Fibroblast of lung (primary cell): ENCODE results near the gene GABRD. TPM values are rescaled to one million over a fixed set of nuclear protein-coding genes. Genes with fewer than 3 reads are reported as not detected.
A peak's percentile ranks its signal among the peaks of the same experiment; 100 is the strongest.

Experiments used
- DNase-seq, 2 donors: peaks; one replicate each; pipeline versions ENCODE4 v3.0.0 to v3.0.0-alpha.2; 2010; ENCODE audit warnings: low read depth in 2 of 2
- H2AFZ ChIP-seq: 2 replicates; pipeline ENCODE4 v1.5.1; 2012; ENCODE audit warnings: low read length, control low read depth, inconsistent platforms
- H3K27ac ChIP-seq: 2 replicates; pipeline ENCODE4 v1.5.1; 2011; ENCODE audit warnings: low read length, control low read depth; ENCODE audit not compliant: insufficient read depth
- H3K27me3 ChIP-seq: 2 replicates; pipeline ENCODE4 v1.5.1; 2011; ENCODE audit warnings: mild to moderate bottlenecking, low read length; ENCODE audit not compliant: control insufficient read depth, insufficient read depth
- H3K36me3 ChIP-seq: 2 replicates; pipeline ENCODE4 v1.5.1; 2011; ENCODE audit warnings: low read length; ENCODE audit not compliant: control insufficient read depth, insufficient read depth
- H3K4me1 ChIP-seq: 2 replicates; pipeline ENCODE4 v1.5.1; 2011; ENCODE audit warnings: low read length; ENCODE audit not compliant: control insufficient read depth, insufficient read depth; ENCODE audit errors: extremely low read depth
- H3K4me2 ChIP-seq: 2 replicates; pipeline ENCODE4 v1.5.1; 2011; ENCODE audit warnings: low read length, control low read depth; ENCODE audit not compliant: insufficient read depth; ENCODE audit errors: extremely low read depth
- H3K4me3 ChIP-seq, 4 experiments: fragments of 200-600 bp in 1 of 4; sonication (generic) in 1 of 4; replicated peaks in 1 of 4; 2 replicates each; pipeline ENCODE4 v1.5.1; 2011 to 2016; ENCODE audit warnings: low read length in 4 of 4, low read depth in 3 of 4, mild to moderate bottlenecking in 3 of 4, control low read depth in 2 of 4, inconsistent platforms in 1 of 4, mixed read lengths in 1 of 4; ENCODE audit not compliant: insufficient read depth in 1 of 4; ENCODE audit errors: control extremely low read depth in 1 of 4
- H3K79me2 ChIP-seq: 2 replicates; pipeline ENCODE4 v1.5.1; 2012; ENCODE audit warnings: mild to moderate bottlenecking, low read length, inconsistent platforms; ENCODE audit not compliant: control insufficient read depth, insufficient read depth
- H3K9ac ChIP-seq: 2 replicates; pipeline ENCODE4 v1.5.1; 2011; ENCODE audit warnings: mild to moderate bottlenecking, low read length, control low read depth; ENCODE audit not compliant: insufficient read depth
- H3K9me3 ChIP-seq: 2 replicates; pipeline ENCODE4 v1.5.1; 2012; ENCODE audit warnings: low read depth, low read length; ENCODE audit not compliant: control insufficient read depth, insufficient read depth
- H4K20me1 ChIP-seq: 2 replicates; pipeline ENCODE4 v1.5.1; 2011; ENCODE audit warnings: low read length; ENCODE audit not compliant: control insufficient read depth, insufficient read depth; ENCODE audit errors: extremely low read depth
- CTCF ChIP-seq, 2 donors: IDR thresholded peaks in 1 of 2; conservative IDR thresholded peaks in 1 of 2; 1 replicate in 1 of 2; 2 replicates in 1 of 2; pipeline ENCODE4 v1.5.1; 2011 to 2012; ENCODE audit warnings: low read length in 2 of 2, control low read depth in 1 of 2, inconsistent platforms in 1 of 2, low read depth in 1 of 2, mild to moderate bottlenecking in 1 of 2
- EZH2 ChIP-seq: IDR thresholded peaks from 2 replicates; pipeline ENCODE4 v1.5.1; 2012; ENCODE audit warnings: low read length, control low read depth, mild to moderate bottlenecking; ENCODE audit errors: missing control alignments
- polyA plus RNA-seq, 2 donors: library from polyadenylated mRNA; depleted of rRNA in 1 of 2; stranded (reverse) in 1 of 2; unstranded in 1 of 2; fragments of >200 nt; gene quantifications; 2 replicates each; pipeline ENCODE4 v1.2.1, GENCODE V29; 2011 to 2012; ENCODE audit warnings: missing spikeins in 1 of 2
- total RNA-seq: library from RNA; depleted of rRNA; stranded (reverse); fragments of >200 nt; gene quantifications from 2 replicates; pipeline ENCODE4 v1.2.1, GENCODE V29; 2014

Gene GABRD
- total and polyA plus RNA-seq, 2 donors (not counting 1 experiment from before 2014, with no cell fraction given), result not detected

- Histone ChIP-seq H3K27ac (no peak overlapping the region), H2AFZ (no peak overlapping the region), H4K20me1 (no peaks in the 10 kb centered on the region), H3K4me1 (no peaks in the 10 kb centered on the region), H3K4me2 (no peak overlapping the region), H3K9ac (no peak overlapping the region), H3K9me3 (no peaks in the 10 kb centered on the region), H3K4me3 (no peak overlapping the region), H3K79me2 (no peaks in the 10 kb centered on the region), H3K27me3 (peaks cover 23% of the 10 kb centered on the region), H3K36me3 (no peaks in the 10 kb centered on the region)
- TF ChIP-seq CTCF (conservative IDR thresholded peaks at IDR 0.05 in 1 of 2, IDR thresholded peaks at IDR 0.05 in 1 of 2; ENCODE audit: low read depth in 1 of 2, low read length in 2 of 2) (no peak), EZH2 (no peak)
- no peak for DNase-seq
Observed at GRCh38 chr1:2046953-2047748, 28.0 kb downstream of the GABRD start.

- no peak overlapping the region for H3K27ac ChIP-seq
- no peaks in the 10 kb centered on the region for H3K79me2 ChIP-seq
- H3K9ac ChIP-seq, result no peak overlapping the region
- H2AFZ ChIP-seq, result no peak overlapping the region
- peaks cover 27% of the 10 kb centered on the region for H3K27me3 ChIP-seq
- DNase-seq, result no peak
- H3K36me3 ChIP-seq, result no peaks in the 10 kb centered on the region
- H3K4me1 ChIP-seq, result no peaks in the 10 kb centered on the region
- H3K4me3 ChIP-seq, result no peak overlapping the region
- H3K4me2 ChIP-seq, result no peak overlapping the region
- no peaks in the 10 kb centered on the region for H3K9me3 ChIP-seq
- H4K20me1 ChIP-seq, result no peaks in the 10 kb centered on the region
- TF ChIP-seq CTCF (conservative IDR thresholded peaks at IDR 0.05 in 1 of 2, IDR thresholded peaks at IDR 0.05 in 1 of 2; ENCODE audit: low read depth in 1 of 2, low read length in 2 of 2) (no peak), EZH2 (no peak)
Observed at GRCh38 chr1:2047749-2048729, 28.9 kb downstream of the GABRD start.

GRCh38 chr1:2049225-2049717 is 30.1 kb downstream of the GABRD start:
- no peak for DNase-seq
- Histone ChIP-seq H2AFZ (no peak overlapping the region), H3K4me2 (no peak overlapping the region), H3K4me3 (no peak overlapping the region), H4K20me1 (no peaks in the 10 kb centered on the region), H3K9me3 (no peaks in the 10 kb centered on the region), H3K36me3 (no peaks in the 10 kb centered on the region), H3K79me2 (no peaks in the 10 kb centered on the region), H3K9ac (no peak overlapping the region), H3K27me3 (peaks cover 27% of the 10 kb centered on the region), H3K4me1 (no peaks in the 10 kb centered on the region), H3K27ac (no peak overlapping the region)
- TF ChIP-seq EZH2 (no peak), CTCF (conservative IDR thresholded peaks at IDR 0.05 in 1 of 2, IDR thresholded peaks at IDR 0.05 in 1 of 2; ENCODE audit: low read depth in 1 of 2, low read length in 2 of 2) (peak in 1 of 2 donors; percentile 23)
